GM20000 (cell line): ENCODE measurements around the gene ACSF3.

ENCODE experiments used
- DNase-seq: peaks from one replicate; pipeline ENCODE4 v3.0.0; 2012; ENCODE audit warnings: low spot score
- CTCF ChIP-seq: IDR thresholded peaks from 2 replicates; pipeline ENCODE4 v1.5.1; 2012; ENCODE audit warnings: mild to moderate bottlenecking, control low read depth; ENCODE audit errors: extremely low read depth, missing control alignments

ACSF3 gene

GRCh38 chr16:89157778-89158177 lies 64.1 kb downstream of the ACSF3 start:
- DNase-seq: no peak
- TF ChIP-seq CTCF: no peak

- no peak for TF ChIP-seq CTCF
- DNase-seq: no peak
Measured at GRCh38 chr16:89159066-89159849, 65.6 kb downstream of the ACSF3 start.

- no peak for TF ChIP-seq CTCF
- no peak for DNase-seq
Measured at GRCh38 chr16:89159850-89160354, 66.2 kb downstream of the ACSF3 start.

GRCh38 chr16:89160977-89161701 lies 67.5 kb downstream of the ACSF3 start:
- DNase-seq: no peak
- TF ChIP-seq CTCF: no peak

GRCh38 chr16:89161763-89162713 lies 68.4 kb downstream of the ACSF3 start:
- DNase-seq: no peak

GRCh38 chr16:89163297-89163696 lies 69.6 kb downstream of the ACSF3 start:
- DNase-seq: no peak
- no peak for TF ChIP-seq CTCF

More at GRCh38 chr16:89161763-89162713, 68.4 kb downstream of the ACSF3 start:
- no peak for TF ChIP-seq CTCF

GRCh38 chr16:89164436-89164835 lies 70.8 kb downstream of the ACSF3 start:
- no peak for TF ChIP-seq CTCF
- DNase-seq: no peak
